GM12878 (cell line): Measurements from ENCODE around the gene OR4D6. TPM values are rescaled to one million over a fixed set of nuclear protein-coding genes. Genes with fewer than 3 reads are reported as not detected.

ENCODE experiments used
- ATAC-seq: fragments of 200-7000 bp; cut with Tn5 transposase; 3 replicates; pipeline ENCODE4 v1.9.1; 2020; ENCODE audit warnings: mild to moderate bottlenecking, moderate library complexity
- BruUV-seq: library from RNA; stranded (reverse); fragments of 400-500 nt; replicated peaks from 2 replicates; lab custom pipeline; 2021; lab: Mats Ljungman, UMichigan
- CTCF ChIA-PET: fragments of 300-600 bp; sonication (Branson Sonifier 250); formaldehyde crosslinking; extraction: SDS; loops from one replicate; lab custom pipeline; 2021; ENCODE audit warnings: inconsistent platforms; lab: Yijun Ruan, JAX
- POLR2A ChIA-PET: fragments of 350-600 bp; formaldehyde crosslinking; extraction: SDS; loops from one replicate; lab custom pipeline; 2021; ENCODE audit warnings: inconsistent platforms; lab: Charles Lee
- RAD21 ChIA-PET: fragments of 300-600 bp; sonication (Branson Sonifier 250); formaldehyde crosslinking; loops from one replicate; lab custom pipeline; 2023; ENCODE audit warnings: antibody characterized with exemption; ENCODE audit not compliant: unreplicated experiment; lab: Charles Lee
- SMC1A ChIA-PET: fragments of 300-600 bp; sonication (Branson Sonifier 250); formaldehyde crosslinking; loops from one replicate; lab custom pipeline; 2023; ENCODE audit not compliant: unreplicated experiment, uncharacterized antibody; lab: Charles Lee
- DNase-seq: peaks from one replicate; pipeline ENCODE4 v3.0.0-alpha.2; 2011; ENCODE audit warnings: low read depth, low spot score
- FAIRE-seq: peaks from 3 replicates; lab custom pipeline; 2011; peaks lifted over from hg19 to GRCh38; lab: Jason Lieb, UNC
- H2AFZ ChIP-seq: 2 replicates; pipeline ENCODE4 v1.6.0; 2011; ENCODE audit warnings: low read depth, low read length, control low read depth; ENCODE audit not compliant: control insufficient read depth
- H3K27ac ChIP-seq: 2 replicates; pipeline ENCODE4 v1.5.1; 2011; ENCODE audit warnings: control low read depth; ENCODE audit not compliant: control insufficient read depth, insufficient read depth
- H3K27me3 ChIP-seq, 2 experiments: replicated peaks in 1 of 2; 2 replicates each; pipeline versions ENCODE4 v1.6.0 to v1.6.1; 2011; ENCODE audit warnings: low read length in 1 of 2; ENCODE audit not compliant: control insufficient read depth in 2 of 2, insufficient read depth in 2 of 2
- H3K36me3 ChIP-seq, 2 experiments: 2 replicates each; pipeline ENCODE4 v1.5.1; 2011; ENCODE audit warnings: low read length in 1 of 2; ENCODE audit not compliant: control insufficient read depth in 2 of 2, insufficient read depth in 2 of 2
- H3K4me1 ChIP-seq: 2 replicates; pipeline ENCODE4 v1.6.1; 2011; ENCODE audit warnings: mild to moderate bottlenecking, low read length, moderate library complexity, mixed read lengths; ENCODE audit not compliant: control insufficient read depth, insufficient read depth
- H3K4me2 ChIP-seq: 2 replicates; pipeline ENCODE4 v1.6.0; 2011; ENCODE audit warnings: control low read depth; ENCODE audit not compliant: control insufficient read depth, insufficient read depth
- H3K4me3 ChIP-seq: fragments of 200-600 bp; sonication (generic); 2 replicates; pipeline ENCODE4 v1.5.1; 2016
- H3K79me2 ChIP-seq: 2 replicates; pipeline ENCODE4 v1.6.0; 2011; ENCODE audit warnings: low read length; ENCODE audit not compliant: control insufficient read depth, insufficient read depth
- H3K9ac ChIP-seq: 2 replicates; pipeline ENCODE4 v1.8.0; 2011; ENCODE audit warnings: low read length, control low read depth, mixed read lengths; ENCODE audit not compliant: control insufficient read depth, insufficient read depth
- H3K9me3 ChIP-seq: replicated peaks from 3 replicates; pipeline ENCODE4 v1.5.1; 2011; ENCODE audit warnings: mild to moderate bottlenecking, low read length; ENCODE audit not compliant: control insufficient read depth, insufficient read depth
- H4K20me1 ChIP-seq: 2 replicates; pipeline ENCODE4 v1.6.0; 2011; ENCODE audit not compliant: control insufficient read depth, insufficient read depth
- NR2C1 ChIP-seq: fragments of 450-650 bp; IDR thresholded peaks from 2 replicates; pipeline ENCODE4 v1.6.1; 2017; ENCODE audit warnings: antibody characterized with exemption, mild to moderate bottlenecking, moderate library complexity
- WGBS: methylation state at CpG from one replicate; pipeline ENCODE4 v1.1.6; 2016; ENCODE audit warnings: low lambda C conversion rate; ENCODE audit not compliant: insufficient replicate concordance, insufficient coverage; ENCODE audit errors: missing lambda C conversion rate; 5-methylcytosine and 5-hydroxymethylcytosine counted together
- in situ Hi-C: fragments of 300-500 bp; cut with MboI; formaldehyde crosslinking; loops from 9 replicates; pipeline ENCODE4 v1.14.3; 2018; ENCODE audit warnings: mixed read lengths
- intact Hi-C: fragments of 100-400 bp; cut with micrococcal nuclease; formaldehyde crosslinking; loops from one replicate; pipeline ENCODE4 v1.14.2; 2022; ENCODE audit not compliant: unreplicated experiment
- polyA plus RNA-seq, 11 experiments: library from polyadenylated mRNA; depleted of rRNA in 4 of 11; unstranded in 6 of 11; stranded (reverse) in 5 of 11; fragments of >200 nt; fragmentation: Nextera tagmentation in 4 of 11; fragmentation: Illumina TruSeq in 1 of 11; extraction: Ambion mirVana in 4 of 11; extraction: Trizol in 1 of 11; gene quantifications; 1 replicate in 1 of 11; 2 replicates in 10 of 11; pipeline versions ENCODE4 v1.2.1 to v1.2.3, GENCODE V29; 2011 to 2016; ENCODE audit warnings: inconsistent platforms in 2 of 11, missing spikeins in 2 of 11, low read depth in 1 of 11
- total RNA-seq, 4 experiments: library from RNA; depleted of rRNA in 3 of 4; stranded (reverse); fragments of >200 nt in 3 of 4; fragmentation: Illumina TruSeq in 1 of 4; extraction: Trizol in 1 of 4; gene quantifications; 2 replicates each; pipeline versions ENCODE4 v1.2.1 to v1.2.3, GENCODE V29; 2013 to 2021
- TF ChIP-seq, protein P1 (sequence below): IDR thresholded peaks from 2 replicates; pipeline ENCODE4 v1.6.1; 2011; ENCODE audit warnings: borderline replicate concordance, low read depth, mild to moderate bottlenecking, moderate library complexity, mixed read lengths, low read length; ENCODE audit not compliant: insufficient read depth; ENCODE audit errors: extremely low read length

OR4D6 gene
- total and polyA plus RNA-seq, 10 of the 15 experiments (the other 5 are each of a cell fraction or from before 2014, with no cell fraction given) = not detected

DNA sequence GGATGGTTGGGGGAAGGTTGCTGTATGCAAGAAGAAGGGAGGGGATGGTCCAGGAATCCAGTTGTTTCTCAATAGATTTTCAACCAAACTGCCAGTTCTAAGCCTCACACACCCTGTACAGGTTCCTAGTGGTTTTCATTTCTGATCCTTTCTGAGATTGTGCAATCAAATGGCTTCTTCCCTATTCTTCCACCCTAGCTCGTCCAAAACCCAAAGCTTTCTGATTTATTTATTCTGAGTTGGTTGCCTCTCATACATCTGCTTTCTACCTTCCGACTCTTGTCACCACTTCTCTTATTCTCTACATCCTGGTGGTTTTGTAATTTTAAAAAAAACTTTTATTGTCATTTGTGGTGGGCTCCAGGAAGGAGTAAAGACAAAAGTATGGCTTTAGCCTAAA, 43.1 kb upstream of the OR4D6 start:
- Histone ChIP-seq H3K79me2 (no peaks in the 10 kb centered on the region), H3K9ac (no peak overlapping the region), H3K27me3 (no peaks in the 10 kb centered on the region), H3K9me3 (no peaks in the 10 kb centered on the region; the same call in 2 of the 3 replicates), H3K36me3 (no peaks in the 10 kb centered on the region), H2AFZ (no peak overlapping the region), H3K4me3 (no peak overlapping the region), H4K20me1 (no peaks in the 10 kb centered on the region), H3K4me1 (no peaks in the 10 kb centered on the region), H3K4me2 (no peak overlapping the region), H3K27ac (no peak overlapping the region)
- no peak for ATAC-seq
- 4% methylated on average over 2 of the region's 2 CpGs for WGBS
- no TSS peak for BruUV-seq
- RAD21 ChIA-PET = no interaction called here
- POLR2A ChIA-PET = no interaction called here
- no peak for TF ChIP-seq NR2C1
- intact Hi-C loops = no loop called here
- SMC1A ChIA-PET = no interaction called here
- in situ Hi-C loops = no loop called here
- no peak for DNase-seq
- CTCF ChIA-PET = interaction anchor here (0.8 to 1.4 kb wide), 3 partner anchors 11 to 19 kb away, joined by 3 to 4 read pairs (median 3); no protein-coding TSS in a partner anchor
- FAIRE-seq = no peak

GRCh38 chr11:59415111-59415510, 41.6 kb upstream of the OR4D6 start:
- Histone ChIP-seq H4K20me1 (no peaks in the 10 kb centered on the region), H3K9ac (no peak overlapping the region), H3K4me3 (no peak overlapping the region), H3K27ac (no peak overlapping the region), H2AFZ (no peak overlapping the region), H3K9me3 (no peaks in the 10 kb centered on the region; the same call in 2 of the 3 replicates), H3K4me1 (no peaks in the 10 kb centered on the region), H3K4me2 (no peak overlapping the region), H3K36me3 (no peaks in the 10 kb centered on the region), H3K27me3 (no peaks in the 10 kb centered on the region), H3K79me2 (no peaks in the 10 kb centered on the region)
- intact Hi-C loops = no loop called here
- TF ChIP-seq, protein P1, sequence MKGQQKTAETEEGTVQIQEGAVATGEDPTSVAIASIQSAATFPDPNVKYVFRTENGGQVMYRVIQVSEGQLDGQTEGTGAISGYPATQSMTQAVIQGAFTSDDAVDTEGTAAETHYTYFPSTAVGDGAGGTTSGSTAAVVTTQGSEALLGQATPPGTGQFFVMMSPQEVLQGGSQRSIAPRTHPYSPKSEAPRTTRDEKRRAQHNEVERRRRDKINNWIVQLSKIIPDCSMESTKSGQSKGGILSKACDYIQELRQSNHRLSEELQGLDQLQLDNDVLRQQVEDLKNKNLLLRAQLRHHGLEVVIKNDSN = no peak
- ATAC-seq (no peak), DNase-seq (no peak), FAIRE-seq (no peak)
- no TSS peak for BruUV-seq
- 0% methylated on average over 1 of the region's 1 CpG for WGBS
- ChIA-PET POLR2A (no interaction called here), RAD21 (interaction anchor here (0.6 kb wide), 1 partner anchor 15 kb away, joined by 3 read pairs; no protein-coding TSS in a partner anchor), CTCF (interaction anchor here (1.1 to 1.5 kb wide), 2 partner anchors 15 kb away, joined by 4 to 5 read pairs; no protein-coding TSS in a partner anchor), SMC1A (no interaction called here)
- in situ Hi-C loops = no loop called here
